Aorta (tissue), 5 donors: ENCODE measurements around the gene LRRC71. TPM values are rescaled to one million over a fixed set of nuclear protein-coding genes. Genes with fewer than 3 reads are reported as not detected.

Experiments used
- ATAC-seq: fragments of 200-7000 bp; cut with Tn5 transposase; one replicate; pipeline ENCODE4 v1.9.1; 2022; ENCODE audit warnings: moderate library complexity; ENCODE audit not compliant: low FRiP score
- DNase-seq, 2 donors: peaks; one replicate each; pipeline ENCODE4 v3.0.0-alpha.2; 2020
- H3K27ac ChIP-seq, 2 donors: one replicate each; pipeline ENCODE4 v1.5.1; 2013; ENCODE audit warnings: low read length in 2 of 2, mild to moderate bottlenecking in 2 of 2, moderate library complexity in 2 of 2, control low read depth in 1 of 2, inconsistent platforms in 1 of 2, low read depth in 1 of 2
- H3K27me3 ChIP-seq, 2 donors: one replicate each; pipeline ENCODE4 v1.6.1; 2013; ENCODE audit warnings: control low read depth in 1 of 2, low read length in 1 of 2, mild to moderate bottlenecking in 1 of 2, moderate library complexity in 1 of 2; ENCODE audit not compliant: insufficient read depth in 2 of 2, control insufficient read depth in 1 of 2
- H3K36me3 ChIP-seq, 2 donors: one replicate each; pipeline ENCODE4 v1.6.1; 2013; ENCODE audit warnings: control low read depth in 1 of 2, low read length in 1 of 2, mild to moderate bottlenecking in 1 of 2; ENCODE audit not compliant: insufficient read depth in 2 of 2, control insufficient read depth in 1 of 2
- H3K4me1 ChIP-seq, 2 donors: one replicate each; pipeline ENCODE4 v1.6.1; 2013; ENCODE audit warnings: low read length in 2 of 2, control low read depth in 1 of 2, mild to moderate bottlenecking in 1 of 2, moderate library complexity in 1 of 2; ENCODE audit not compliant: insufficient read depth in 2 of 2, control insufficient read depth in 1 of 2
- H3K4me3 ChIP-seq, 2 donors: one replicate each; pipeline ENCODE4 v1.5.1; 2013; ENCODE audit warnings: low read length in 2 of 2, control low read depth in 1 of 2, mild to moderate bottlenecking in 1 of 2
- H3K9me3 ChIP-seq: one replicate; pipeline ENCODE4 v1.6.1; 2013; ENCODE audit warnings: mild to moderate bottlenecking, low read length; ENCODE audit not compliant: control insufficient read depth
- WGBS, 2 donors: extraction: QIAGEN DNeasy Blood & Tissue Kit; methylation state at CpG; one replicate each; pipeline ENCODE4 v1.1.7; 2013; 5-methylcytosine and 5-hydroxymethylcytosine counted together
- intact Hi-C, 2 donors: fragments of 100-400 bp; cut with DNase I; formaldehyde crosslinking; loops; one replicate each; pipeline versions ENCODE4 v1.14.2 to v1.15.0; 2022
- polyA plus RNA-seq, 2 donors: library from polyadenylated mRNA; stranded (reverse); fragments of 200-250 nt; gene quantifications; one replicate each; pipeline ENCODE4 v1.2.3, GENCODE V29; 2013
- total RNA-seq, 2 donors: library from RNA; stranded (reverse); fragmentation: NEBNext Ultra II Directional; extraction: Animal tissue kit (Norgen Biotek cat#: 25700); gene quantifications; one replicate each; pipeline ENCODE4 v1.2.1, GENCODE V29; 2021
- donor health status: healthy with polysubstance abuse.
- donor health status: Bipolar disorder and iron deficiency.
- donor health status: DM: no; HTN: no; CAD: no.
- donor health status: DM: no; HTN: no; CAD: no.
- donor health status: DM: yes; HTN: yes; CAD: no.

The LRRC71 gene
- total and polyA plus RNA-seq, 4 donors = 0.42 to 2.4 (median 1.3) TPM; not detected in 1

GRCh38 chr1:156939786-156940334, 19.4 kb downstream of the LRRC71 start:
- Histone ChIP-seq H3K4me3 (no peak overlapping the region), H3K9me3 (no peaks in the 10 kb centered on the region), H3K27ac (no peak overlapping the region), H3K36me3 (peaks cover 0 to 4% of the 10 kb centered on the region in 2 donors), H3K4me1 (no peaks in the 10 kb centered on the region), H3K27me3 (no peaks in the 10 kb centered on the region)
- intact Hi-C loops = no loop called here
- 90 to 92% methylated on average over 13 of the region's 13 CpGs for WGBS, 2 donors
- no peak for DNase-seq
- ATAC-seq = no peak

- intact Hi-C loops = no loop called here
- 95 to 96% methylated on average over 10 of the region's 10 CpGs for WGBS, 2 donors
- H3K9me3 ChIP-seq = no peaks in the 10 kb centered on the region
- ATAC-seq = no peak
- H3K27me3 ChIP-seq = no peaks in the 10 kb centered on the region
- no peaks in the 10 kb centered on the region for H3K4me1 ChIP-seq
- DNase-seq = no peak
- no peak overlapping the region for H3K27ac ChIP-seq
- no peak overlapping the region for H3K4me3 ChIP-seq
- H3K36me3 ChIP-seq = peaks cover 0 to 9% of the 10 kb centered on the region in 2 donors
These were observed 21.2 kb downstream of the LRRC71 start for GRCh38 chr1:156941675-156942074.

GRCh38 chr1:156942176-156942575, 21.7 kb downstream of the LRRC71 start:
- no peak overlapping the region for H3K4me3 ChIP-seq
- intact Hi-C loops = no loop called here
- H3K4me1 ChIP-seq = no peaks in the 10 kb centered on the region
- no peaks in the 10 kb centered on the region for H3K9me3 ChIP-seq
- 84 to 93% methylated on average over 3 of the region's 3 CpGs for WGBS, 2 donors
- H3K27me3 ChIP-seq = no peaks in the 10 kb centered on the region
- ATAC-seq = no peak
- peaks cover 0 to 12% of the 10 kb centered on the region in 2 donors for H3K36me3 ChIP-seq
- DNase-seq = no peak
- H3K27ac ChIP-seq = no peak overlapping the region

GRCh38 chr1:156942576-156942975, 22.1 kb downstream of the LRRC71 start:
- ATAC-seq = no peak
- WGBS, 2 donors = 89 to 92% methylated on average over 7 of the region's 7 CpGs
- H3K27me3 ChIP-seq = no peaks in the 10 kb centered on the region

GRCh38 chr1:156943756-156944155, 23.3 kb downstream of the LRRC71 start:
- Histone ChIP-seq H3K27me3 (no peaks in the 10 kb centered on the region), H3K9me3 (no peaks in the 10 kb centered on the region), H3K4me1 (no peaks in the 10 kb centered on the region), H3K4me3 (no peak overlapping the region), H3K27ac (no peak overlapping the region), H3K36me3 (peaks cover 0 to 13% of the 10 kb centered on the region in 2 donors)
- intact Hi-C loops = no loop called here
- ATAC-seq (no peak), DNase-seq (no peak)
- WGBS, 2 donors = 93 to 97% methylated on average over 3 of the region's 3 CpGs

More at GRCh38 chr1:156942576-156942975, 22.1 kb downstream of the LRRC71 start:
- H3K36me3 ChIP-seq = peaks cover 0 to 12% of the 10 kb centered on the region in 2 donors
- intact Hi-C loops = no loop called here
- H3K27ac ChIP-seq = no peak overlapping the region
- H3K4me1 ChIP-seq = no peaks in the 10 kb centered on the region
- DNase-seq = no peak
- H3K4me3 ChIP-seq = no peak overlapping the region
- no peaks in the 10 kb centered on the region for H3K9me3 ChIP-seq

- WGBS, 2 donors = 93 to 94% methylated on average over 1 of the region's 1 CpG
- Histone ChIP-seq H3K36me3 (peaks cover 0 to 13% of the 10 kb centered on the region in 2 donors), H3K9me3 (no peaks in the 10 kb centered on the region), H3K27ac (no peak overlapping the region), H3K27me3 (no peaks in the 10 kb centered on the region), H3K4me1 (no peaks in the 10 kb centered on the region), H3K4me3 (no peak overlapping the region)
- ATAC-seq (no peak), DNase-seq (no peak)
- intact Hi-C loops = no loop called here
These were observed 23.8 kb downstream of the LRRC71 start for GRCh38 chr1:156944268-156944667.

- intact Hi-C loops = no loop called here
- peaks cover 0 to 13% of the 10 kb centered on the region in 2 donors for H3K36me3 ChIP-seq
- 92 to 93% methylated on average over 8 of the region's 8 CpGs for WGBS, 2 donors
- no peaks in the 10 kb centered on the region for H3K9me3 ChIP-seq
- no peak overlapping the region for H3K27ac ChIP-seq
- no peaks in the 10 kb centered on the region for H3K4me1 ChIP-seq
- DNase-seq = no peak
- H3K4me3 ChIP-seq = no peak overlapping the region
- H3K27me3 ChIP-seq = no peaks in the 10 kb centered on the region
- no peak for ATAC-seq
These were observed 24.4 kb downstream of the LRRC71 start for GRCh38 chr1:156944848-156945247.

GRCh38 chr1:156945881-156946661, 25.6 kb downstream of the LRRC71 start:
- DNase-seq (no peak), ATAC-seq (no peak)
- Histone ChIP-seq H3K4me1 (no peaks in the 10 kb centered on the region), H3K9me3 (no peaks in the 10 kb centered on the region), H3K36me3 (peaks cover 0 to 13% of the 10 kb centered on the region in 2 donors), H3K4me3 (no peak overlapping the region), H3K27me3 (no peaks in the 10 kb centered on the region), H3K27ac (no peak overlapping the region)
- WGBS, 2 donors = 85 to 88% methylated on average over 11 of the region's 11 CpGs
- intact Hi-C loops = no loop called here

GRCh38 chr1:156947127-156947526, 26.7 kb downstream of the LRRC71 start:
- no peaks in the 10 kb centered on the region for H3K4me1 ChIP-seq
- WGBS, 2 donors = 94 to 96% methylated on average over 9 of the region's 9 CpGs
- H3K36me3 ChIP-seq = peaks cover 0 to 17% of the 10 kb centered on the region in 2 donors
- ATAC-seq (no peak), DNase-seq (no peak)
- intact Hi-C loops = no loop called here
- no peaks in the 10 kb centered on the region for H3K9me3 ChIP-seq
- no peaks in the 10 kb centered on the region for H3K27me3 ChIP-seq
- H3K4me3 ChIP-seq = no peak overlapping the region
- no peak overlapping the region for H3K27ac ChIP-seq
